Measurements from ENCODE around the gene DCBLD2.

The DCBLD2 gene

GRCh38 chr3:98754483-98754882 lies 147.0 kb downstream of the DCBLD2 start:
- H3K27me3 Mint-ChIP-seq = peaks cover 32 to 35% of the 10 kb centered on the region in 2 donors
- ATAC-seq (replicated peaks) = no peak
- H3K4me3 Mint-ChIP-seq = no peak overlapping the region
- no peak overlapping the region for H3K27ac Mint-ChIP-seq
- H3K4me1 Mint-ChIP-seq (ENCODE audit: low read depth in 2 of 2) = no peaks in the 10 kb centered on the region
- no peaks in the 10 kb centered on the region for H3K36me3 Mint-ChIP-seq (ENCODE audit: insufficient read depth)
- no peak for DNase-seq
- no peaks in the 10 kb centered on the region for H3K9me3 Mint-ChIP-seq

DNA sequence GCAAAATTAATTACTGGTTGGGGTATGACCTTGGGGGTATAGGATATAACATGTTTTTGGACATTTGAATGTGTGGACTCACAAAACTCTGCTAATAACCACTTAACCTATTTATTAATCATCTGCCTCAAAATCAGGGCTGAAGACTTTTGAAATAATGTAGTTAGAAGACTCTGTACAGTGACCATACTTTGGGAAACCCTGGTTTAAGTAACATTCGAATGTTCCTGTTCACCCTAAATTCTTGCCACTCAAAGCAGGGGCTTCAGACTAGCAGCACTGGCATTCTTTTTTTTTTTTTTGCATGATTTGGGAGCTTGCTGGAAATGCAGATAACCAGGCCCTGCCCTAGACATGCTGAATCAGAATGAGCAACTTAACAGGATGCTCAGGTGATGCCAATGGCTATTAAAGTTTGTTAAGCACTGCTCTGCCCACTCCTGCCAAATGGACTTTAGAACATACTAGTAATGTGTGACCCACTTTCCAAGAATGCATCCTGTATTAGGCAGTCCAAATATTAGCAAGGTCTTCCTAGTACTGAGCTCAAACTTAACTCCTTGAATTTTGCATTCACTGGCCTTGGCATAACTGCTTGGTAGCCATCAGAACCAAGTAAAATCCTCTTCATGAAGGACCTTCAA lies 151.1 kb downstream of the DCBLD2 start:
- H3K9me3 Mint-ChIP-seq = no peaks in the 10 kb centered on the region
- DNase-seq (no peak), ATAC-seq (replicated peaks) (no peak)
- H3K27me3 Mint-ChIP-seq = peaks cover 34 to 43% of the 10 kb centered on the region in 2 donors
- no peak overlapping the region for H3K27ac Mint-ChIP-seq
- no peaks in the 10 kb centered on the region for H3K4me1 Mint-ChIP-seq (ENCODE audit: low read depth in 2 of 2)
- no peak overlapping the region for H3K4me3 Mint-ChIP-seq
- H3K36me3 Mint-ChIP-seq (ENCODE audit: insufficient read depth) = no peaks in the 10 kb centered on the region

DNA sequence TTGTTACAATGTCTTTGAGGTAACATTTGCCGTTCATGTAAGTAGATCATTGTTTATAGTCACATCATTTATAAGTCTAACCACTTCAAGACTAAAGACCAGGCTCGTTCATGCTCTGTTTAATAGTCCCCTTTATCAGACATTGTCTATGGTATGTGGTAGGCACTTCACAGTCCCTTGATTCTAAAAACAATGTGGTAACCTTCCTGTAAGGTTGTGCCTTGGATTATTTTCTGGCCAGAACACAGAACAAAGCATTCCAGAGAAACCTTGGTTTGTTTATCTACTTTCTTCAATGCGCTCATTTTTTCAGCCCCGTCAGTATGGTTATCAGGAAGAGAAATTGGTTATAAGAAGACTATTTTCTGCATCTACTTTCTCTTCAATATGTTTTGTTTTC lies 154.6 kb downstream of the DCBLD2 start:
- H3K27me3 Mint-ChIP-seq = peaks cover 27 to 31% of the 10 kb centered on the region in 2 donors
- H3K4me1 Mint-ChIP-seq (ENCODE audit: low read depth in 2 of 2) = no peaks in the 10 kb centered on the region
- H3K36me3 Mint-ChIP-seq (ENCODE audit: insufficient read depth) = no peaks in the 10 kb centered on the region
- no peaks in the 10 kb centered on the region for H3K9me3 Mint-ChIP-seq
- no peak overlapping the region for H3K4me3 Mint-ChIP-seq
- no peak overlapping the region for H3K27ac Mint-ChIP-seq
- no peak for ATAC-seq (replicated peaks)
- DNase-seq = no peak

DNA sequence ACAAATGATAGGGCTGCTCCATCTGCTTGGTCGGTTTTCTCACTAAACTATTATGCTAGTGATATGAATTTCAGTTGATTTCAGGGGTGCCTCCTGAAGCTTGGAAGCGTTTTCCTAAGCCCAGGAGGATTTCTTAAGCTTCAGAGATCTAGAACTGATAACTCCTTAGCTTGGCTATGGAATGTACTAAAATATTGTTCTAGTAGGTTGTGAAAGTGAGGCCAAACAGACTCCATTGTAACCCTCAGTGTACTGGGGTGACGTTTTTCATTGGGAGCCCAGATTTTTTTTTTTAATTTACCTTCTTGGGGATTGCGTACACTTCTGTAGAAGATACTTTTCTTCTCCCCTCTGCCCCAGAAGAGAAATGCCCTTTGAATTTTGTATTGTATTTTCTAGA lies 155.4 kb downstream of the DCBLD2 start:
- H3K27me3 Mint-ChIP-seq = peaks cover 27 to 31% of the 10 kb centered on the region in 2 donors
- no peak for DNase-seq
- no peaks in the 10 kb centered on the region for H3K36me3 Mint-ChIP-seq (ENCODE audit: insufficient read depth)
- H3K27ac Mint-ChIP-seq = no peak overlapping the region
- H3K4me1 Mint-ChIP-seq (ENCODE audit: low read depth in 2 of 2) = no peaks in the 10 kb centered on the region
- no peak overlapping the region for H3K4me3 Mint-ChIP-seq
- ATAC-seq (replicated peaks) = no peak
- no peaks in the 10 kb centered on the region for H3K9me3 Mint-ChIP-seq

All from effector memory CD8-positive, alpha-beta T cell (primary cell).